ENCODE data around the gene TBCK. TPM values are rescaled to one million over a fixed set of nuclear protein-coding genes. Genes with fewer than 3 reads are reported as not detected.

Gene TBCK
- polyA plus RNA-seq, 1 donor (not counting 4 experiments of a cell fraction or from before 2014, with no cell fraction given): 19.3 TPM

DNA sequence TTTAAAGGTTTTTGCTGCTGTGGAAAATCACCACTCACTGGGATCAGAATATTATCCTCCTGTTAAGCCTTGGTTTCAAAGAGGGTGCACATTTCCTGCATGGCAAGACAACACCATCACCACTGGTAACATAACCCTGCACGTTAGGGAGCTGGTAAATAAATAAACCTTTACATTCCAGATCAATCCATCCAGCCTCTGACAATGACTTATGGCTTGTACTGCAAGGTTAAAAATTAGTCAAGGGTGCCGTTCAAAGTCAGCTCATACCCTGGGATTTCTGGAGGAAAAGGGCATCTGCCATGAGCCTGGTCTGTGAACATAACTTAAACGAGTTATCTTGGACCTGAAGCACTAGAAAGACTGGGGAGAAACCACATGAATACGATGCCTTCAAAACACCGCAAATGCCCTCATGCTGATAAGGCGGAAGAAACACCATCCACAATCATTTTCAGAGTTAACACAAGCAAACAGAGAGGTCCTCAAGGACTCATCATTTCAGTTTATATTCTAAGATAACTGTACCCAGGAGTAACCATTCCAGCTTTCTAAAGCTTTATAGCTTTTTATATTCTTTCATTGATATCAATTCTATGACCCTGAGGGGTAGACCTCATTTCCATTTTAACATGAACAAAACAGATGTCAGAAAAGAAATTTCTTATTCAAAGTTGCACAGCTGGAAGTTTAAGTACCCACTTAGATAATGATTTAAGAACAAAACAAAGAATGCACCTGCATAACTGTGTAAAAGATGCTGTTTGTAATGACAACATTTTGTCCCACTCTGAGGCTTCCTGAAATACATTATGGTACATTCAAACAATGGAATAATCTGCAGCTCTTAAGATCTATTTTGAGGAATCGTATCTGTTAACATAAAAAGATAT is 317.6 kb downstream of the TBCK start:
- TF ChIP-seq, protein P1, sequence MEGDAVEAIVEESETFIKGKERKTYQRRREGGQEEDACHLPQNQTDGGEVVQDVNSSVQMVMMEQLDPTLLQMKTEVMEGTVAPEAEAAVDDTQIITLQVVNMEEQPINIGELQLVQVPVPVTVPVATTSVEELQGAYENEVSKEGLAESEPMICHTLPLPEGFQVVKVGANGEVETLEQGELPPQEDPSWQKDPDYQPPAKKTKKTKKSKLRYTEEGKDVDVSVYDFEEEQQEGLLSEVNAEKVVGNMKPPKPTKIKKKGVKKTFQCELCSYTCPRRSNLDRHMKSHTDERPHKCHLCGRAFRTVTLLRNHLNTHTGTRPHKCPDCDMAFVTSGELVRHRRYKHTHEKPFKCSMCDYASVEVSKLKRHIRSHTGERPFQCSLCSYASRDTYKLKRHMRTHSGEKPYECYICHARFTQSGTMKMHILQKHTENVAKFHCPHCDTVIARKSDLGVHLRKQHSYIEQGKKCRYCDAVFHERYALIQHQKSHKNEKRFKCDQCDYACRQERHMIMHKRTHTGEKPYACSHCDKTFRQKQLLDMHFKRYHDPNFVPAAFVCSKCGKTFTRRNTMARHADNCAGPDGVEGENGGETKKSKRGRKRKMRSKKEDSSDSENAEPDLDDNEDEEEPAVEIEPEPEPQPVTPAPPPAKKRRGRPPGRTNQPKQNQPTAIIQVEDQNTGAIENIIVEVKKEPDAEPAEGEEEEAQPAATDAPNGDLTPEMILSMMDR (optimal IDR thresholded peaks at IDR 0.05 in 1 of 3, IDR thresholded peaks at IDR 0.05 in 1 of 3, conservative IDR thresholded peaks at IDR 0.05 in 1 of 3; ENCODE audit: extremely low read depth in 1 of 3, insufficient read depth in 2 of 3, low read length in 3 of 3): no peak
- no peak for TF ChIP-seq EZH2 (IDR thresholded peaks at IDR 0.05; ENCODE audit: low read length)
- no peak overlapping the region for H3K27ac ChIP-seq (ENCODE audit: control insufficient read depth, insufficient read depth, low read length)
- H3K9me1 ChIP-seq (ENCODE audit: control insufficient read depth, extremely low read depth, insufficient read depth, low read length): no peaks in the 10 kb centered on the region
- DNase-seq (ENCODE audit: low read depth, low spot score): no peak
- no peak overlapping the region for H3K9ac ChIP-seq (ENCODE audit: control insufficient read depth, extremely low read depth, insufficient read depth, low read length)
- H4K20me1 ChIP-seq (ENCODE audit: control insufficient read depth, extremely low read depth, insufficient read depth, low read length): no peaks in the 10 kb centered on the region
- FAIRE-seq: no peak
- H3K4me3 ChIP-seq (ENCODE audit: control insufficient read depth in 2 of 3, extremely low read depth in 1 of 3, insufficient read depth in 2 of 3, low read depth in 1 of 3, low read length in 3 of 3): no peak overlapping the region
- no peaks in the 10 kb centered on the region for H3K4me1 ChIP-seq (ENCODE audit: control insufficient read depth, extremely low read depth, insufficient read depth, low read length)
- dilution Hi-C loops (cut with MboI; ENCODE audit: extremely low pct_ligation_motif_present, low sequenced_read_pairs): no loop called here
- no peaks in the 10 kb centered on the region for H3K36me3 ChIP-seq (ENCODE audit: control insufficient read depth in 2 of 2, extremely low read depth in 1 of 2, insufficient read depth in 2 of 2, low read length in 2 of 2)
- H3K79me2 ChIP-seq (ENCODE audit: control insufficient read depth, insufficient read depth, low read length): no peaks in the 10 kb centered on the region
- H3K4me2 ChIP-seq (ENCODE audit: control insufficient read depth, extremely low read depth, insufficient read depth, low read depth, low read length): no peak overlapping the region
- no peak overlapping the region for H2AFZ ChIP-seq (ENCODE audit: control insufficient read depth, low read length)
- H3K27me3 ChIP-seq (ENCODE audit: control insufficient read depth, extremely low read depth, insufficient read depth, low read length): no peaks in the 10 kb centered on the region
- no peaks in the 10 kb centered on the region for H3K9me3 ChIP-seq (ENCODE audit: control insufficient read depth, low read depth, low read length)

DNA sequence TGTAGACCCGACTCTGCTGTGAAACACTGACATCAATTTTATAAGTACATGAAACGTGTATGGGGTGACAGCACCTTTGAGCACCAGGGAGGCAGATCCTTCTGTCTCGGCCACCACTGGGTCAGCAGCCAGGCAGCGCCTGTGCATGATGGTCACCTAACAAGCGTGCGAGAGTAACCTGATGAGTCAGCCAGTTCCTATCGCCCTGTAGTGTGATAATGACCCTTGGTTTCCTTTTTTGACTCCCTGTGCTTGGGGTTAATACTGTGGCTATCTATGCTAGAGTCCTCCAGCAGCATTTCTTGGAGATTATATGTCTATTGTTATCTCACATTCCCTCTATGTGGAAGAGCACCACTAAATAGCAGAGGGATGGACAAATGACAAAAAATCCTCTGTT is 319.2 kb downstream of the TBCK start:
- Histone ChIP-seq H3K27me3 (ENCODE audit: control insufficient read depth, extremely low read depth, insufficient read depth, low read length) (no peaks in the 10 kb centered on the region), H3K4me1 (ENCODE audit: control insufficient read depth, extremely low read depth, insufficient read depth, low read length) (no peaks in the 10 kb centered on the region), H3K9ac (ENCODE audit: control insufficient read depth, extremely low read depth, insufficient read depth, low read length) (no peak overlapping the region), H3K9me1 (ENCODE audit: control insufficient read depth, extremely low read depth, insufficient read depth, low read length) (no peaks in the 10 kb centered on the region), H2AFZ (ENCODE audit: control insufficient read depth, low read length) (no peak overlapping the region), H4K20me1 (ENCODE audit: control insufficient read depth, extremely low read depth, insufficient read depth, low read length) (no peaks in the 10 kb centered on the region), H3K36me3 (ENCODE audit: control insufficient read depth in 2 of 2, extremely low read depth in 1 of 2, insufficient read depth in 2 of 2, low read length in 2 of 2) (no peaks in the 10 kb centered on the region), H3K79me2 (ENCODE audit: control insufficient read depth, insufficient read depth, low read length) (no peaks in the 10 kb centered on the region), H3K4me2 (ENCODE audit: control insufficient read depth, extremely low read depth, insufficient read depth, low read depth, low read length) (no peak overlapping the region), H3K9me3 (ENCODE audit: control insufficient read depth, low read depth, low read length) (no peaks in the 10 kb centered on the region), H3K4me3 (ENCODE audit: control insufficient read depth in 2 of 3, extremely low read depth in 1 of 3, insufficient read depth in 2 of 3, low read depth in 1 of 3, low read length in 3 of 3) (no peak overlapping the region), H3K27ac (ENCODE audit: control insufficient read depth, insufficient read depth, low read length) (no peak overlapping the region)
- dilution Hi-C loops (cut with MboI; ENCODE audit: extremely low pct_ligation_motif_present, low sequenced_read_pairs): no loop called here
- DNase-seq (ENCODE audit: low read depth, low spot score) (no peak), FAIRE-seq (no peak)
- TF ChIP-seq, protein P1 (optimal IDR thresholded peaks at IDR 0.05 in 1 of 3, IDR thresholded peaks at IDR 0.05 in 1 of 3, conservative IDR thresholded peaks at IDR 0.05 in 1 of 3; ENCODE audit: extremely low read depth in 1 of 3, insufficient read depth in 2 of 3, low read length in 3 of 3): no peak
- TF ChIP-seq EZH2 (IDR thresholded peaks at IDR 0.05; ENCODE audit: low read length): no peak
